ENCODE results near the gene SURF4. TPM values are rescaled to one million over a fixed set of nuclear protein-coding genes. Genes with fewer than 3 reads are reported as not detected.

SURF4 gene
- total and polyA plus RNA-seq, 2 donors (not counting 1 experiment from before 2014, with no cell fraction given), result 34.7 to 43.8 TPM

DNA sequence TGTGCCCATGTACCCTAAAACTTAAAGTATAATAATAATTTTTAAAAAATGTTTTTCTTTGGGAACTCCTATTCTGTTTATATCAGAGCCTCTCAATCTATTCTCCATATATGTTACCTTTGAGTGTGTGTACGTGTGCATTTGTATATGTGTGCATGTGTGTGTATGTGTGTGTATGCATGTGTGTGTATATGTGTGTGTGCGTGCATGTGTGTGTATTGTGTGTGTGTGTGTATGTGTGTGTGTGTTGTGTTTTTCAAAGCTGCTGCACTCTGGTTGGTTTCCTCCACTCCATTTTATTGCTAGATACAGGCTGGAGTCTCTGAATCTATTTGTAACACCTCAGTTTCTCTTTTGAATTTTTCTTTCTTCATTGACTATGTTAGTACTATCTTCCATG is 59.9 kb downstream of the SURF4 start:
- Histone ChIP-seq H3K27me3 (replicated peaks in 1 of 4; ENCODE audit: control extremely low read depth in 1 of 4, control insufficient read depth in 3 of 4, insufficient read depth in 4 of 4, low read length in 3 of 4) (no peaks in the 10 kb centered on the region), H3K9ac (ENCODE audit: low read length) (no peak overlapping the region), H3K4me1 (ENCODE audit: control insufficient read depth in 2 of 2, insufficient read depth in 2 of 2, low read length in 2 of 2) (no peaks in the 10 kb centered on the region), H3K4me2 (replicated peaks; ENCODE audit: low read depth, low read length, poor library complexity, severe bottlenecking) (no peak overlapping the region), H3K36me3 (replicated peaks in 1 of 2; ENCODE audit: control extremely low read depth in 1 of 2, control insufficient read depth in 1 of 2, extremely low read depth in 1 of 2, insufficient read depth in 2 of 2, low read length in 1 of 2) (no peaks in the 10 kb centered on the region), H3K27ac (ENCODE audit: low read length in 2 of 2) (no peak overlapping the region), H3K79me2 (ENCODE audit: control insufficient read depth, insufficient read depth, low read length) (no peaks in the 10 kb centered on the region), H4K20me1 (ENCODE audit: control insufficient read depth, insufficient read depth, low read length, poor library complexity, severe bottlenecking) (no peaks in the 10 kb centered on the region), H3K9me3 (ENCODE audit: control extremely low read depth in 1 of 3, control insufficient read depth in 2 of 3, insufficient read depth in 1 of 3, low read length in 2 of 3) (no peaks in the 10 kb centered on the region), H3K4me3 (ENCODE audit: control extremely low read depth in 1 of 5, extremely low read depth in 1 of 5, insufficient read depth in 1 of 5, low read depth in 2 of 5, low read length in 4 of 5) (no peak overlapping the region), H2AFZ (ENCODE audit: insufficient read depth, low read depth, low read length, poor library complexity, severe bottlenecking) (no peak overlapping the region)
- ChIA-PET CTCF (no interaction called here), POLR2A (no interaction called here)
- DNase-seq (no peak), ATAC-seq (ENCODE audit: low read depth) (no peak)
- TF ChIP-seq, protein P1, sequence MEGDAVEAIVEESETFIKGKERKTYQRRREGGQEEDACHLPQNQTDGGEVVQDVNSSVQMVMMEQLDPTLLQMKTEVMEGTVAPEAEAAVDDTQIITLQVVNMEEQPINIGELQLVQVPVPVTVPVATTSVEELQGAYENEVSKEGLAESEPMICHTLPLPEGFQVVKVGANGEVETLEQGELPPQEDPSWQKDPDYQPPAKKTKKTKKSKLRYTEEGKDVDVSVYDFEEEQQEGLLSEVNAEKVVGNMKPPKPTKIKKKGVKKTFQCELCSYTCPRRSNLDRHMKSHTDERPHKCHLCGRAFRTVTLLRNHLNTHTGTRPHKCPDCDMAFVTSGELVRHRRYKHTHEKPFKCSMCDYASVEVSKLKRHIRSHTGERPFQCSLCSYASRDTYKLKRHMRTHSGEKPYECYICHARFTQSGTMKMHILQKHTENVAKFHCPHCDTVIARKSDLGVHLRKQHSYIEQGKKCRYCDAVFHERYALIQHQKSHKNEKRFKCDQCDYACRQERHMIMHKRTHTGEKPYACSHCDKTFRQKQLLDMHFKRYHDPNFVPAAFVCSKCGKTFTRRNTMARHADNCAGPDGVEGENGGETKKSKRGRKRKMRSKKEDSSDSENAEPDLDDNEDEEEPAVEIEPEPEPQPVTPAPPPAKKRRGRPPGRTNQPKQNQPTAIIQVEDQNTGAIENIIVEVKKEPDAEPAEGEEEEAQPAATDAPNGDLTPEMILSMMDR (IDR thresholded peaks at IDR 0.05), result no peak
- TF ChIP-seq EZH2 (IDR thresholded peaks at IDR 0.05; ENCODE audit: borderline replicate concordance, insufficient read depth, low read depth, low read length, poor library complexity, severe bottlenecking), result no peak
- H3K27me3 Mint-ChIP-seq, result peaks cover 3% of the 10 kb centered on the region
- no peak overlapping the region for H3K27ac Mint-ChIP-seq
- no peaks in the 10 kb centered on the region for H3K9me3 Mint-ChIP-seq (ENCODE audit: insufficient read depth)
- 100% methylated on average over 1 of the region's 2 CpGs for WGBS (ENCODE audit: insufficient coverage)
- no peak overlapping the region for H3K4me3 Mint-ChIP-seq
- intact Hi-C loops (cut with micrococcal nuclease), result no loop called here
- no peaks in the 10 kb centered on the region for H3K4me1 Mint-ChIP-seq

Small RNA genes lying within 50 kb of the gene (small RNA-seq; reads per million reads assigned to genes)
- gene RF00019 (ENCODE audit: insufficient read length, low read depth, low replicate concordance), result not detected
- gene SNORD24 (ENCODE audit: insufficient read length, low read depth, low replicate concordance), result not detected
- gene SNORD36A (ENCODE audit: insufficient read length, low read depth, low replicate concordance), result not detected
- gene SNORD36B (ENCODE audit: insufficient read length, low read depth, low replicate concordance), result not detected
- not detected for gene SNORD36C (ENCODE audit: insufficient read length, low read depth, low replicate concordance)

Other genes with a start within 250 kb of the SURF4 start
- 52.7 and 57.9 TPM in 2 replicates for gene GBGT1, start 212.1 kb downstream of the SURF4 start, total RNA-seq
- gene GBGT1, start 212.1 kb downstream of the SURF4 start, polyA plus RNA-seq, result 15.2 and 19.6 TPM in 2 replicates
- gene OBP2B, start 166.8 kb downstream of the SURF4 start, total RNA-seq, result not detected in 2 replicates
- not detected in 2 replicates for gene OBP2B, start 166.8 kb downstream of the SURF4 start, polyA plus RNA-seq
- not detected in 2 replicates for gene ABO, start 100.9 kb downstream of the SURF4 start, total RNA-seq
- gene ABO, start 100.9 kb downstream of the SURF4 start, polyA plus RNA-seq, result not detected in 2 replicates
- 24.8 and 25.9 TPM in 2 replicates for gene SURF6, start 39.9 kb downstream of the SURF4 start, total RNA-seq
- gene SURF6, start 39.9 kb downstream of the SURF4 start, polyA plus RNA-seq, result 14.7 and 24.4 TPM in 2 replicates
- 50.4 and 56.9 TPM in 2 replicates for gene MED22, start 27.9 kb downstream of the SURF4 start, total RNA-seq
- 33.9 and 44.9 TPM in 2 replicates for gene MED22, start 27.9 kb downstream of the SURF4 start, polyA plus RNA-seq
- gene RPL7A, start 27.8 kb downstream of the SURF4 start, total RNA-seq, result 2,342 and 2,407 TPM in 2 replicates
- gene RPL7A, start 27.8 kb downstream of the SURF4 start, polyA plus RNA-seq, result 3,489 and 3,937 TPM in 2 replicates
- 44.1 and 56.2 TPM in 2 replicates for gene SURF1, start 19.6 kb downstream of the SURF4 start, total RNA-seq
- gene SURF1, start 19.6 kb downstream of the SURF4 start, polyA plus RNA-seq, result 46.7 and 54.5 TPM in 2 replicates
- gene SURF2, start 19.5 kb downstream of the SURF4 start, total RNA-seq, result 16.9 and 17.1 TPM in 2 replicates
- 14.0 and 17.3 TPM in 2 replicates for gene SURF2, start 19.5 kb downstream of the SURF4 start, polyA plus RNA-seq
- gene STKLD1, start 306 bp upstream of the SURF4 start, total RNA-seq, result 1.1 and 2.7 TPM in 2 replicates
- gene STKLD1, start 306 bp upstream of the SURF4 start, polyA plus RNA-seq, result 0.18 and 0.79 TPM in 2 replicates
- gene REXO4, start 42.0 kb upstream of the SURF4 start, total RNA-seq, result 37.1 and 39.9 TPM in 2 replicates
- gene REXO4, start 42.0 kb upstream of the SURF4 start, polyA plus RNA-seq, result 22.2 and 25.0 TPM in 2 replicates
- gene ADAMTS13, start 46.3 kb upstream of the SURF4 start, total RNA-seq, result 2.5 and 3.3 TPM in 2 replicates
- gene ADAMTS13, start 46.3 kb upstream of the SURF4 start, polyA plus RNA-seq, result 4.9 and 5.7 TPM in 2 replicates
- 31.1 and 37.1 TPM in 2 replicates for gene CACFD1, start 83.9 kb upstream of the SURF4 start, total RNA-seq
- 19.6 and 27.4 TPM in 2 replicates for gene CACFD1, start 83.9 kb upstream of the SURF4 start, polyA plus RNA-seq
- 47.0 and 51.8 TPM in 2 replicates for gene SLC2A6, start 103.0 kb upstream of the SURF4 start, total RNA-seq
- 85.2 and 108 TPM in 2 replicates for gene SLC2A6, start 103.0 kb upstream of the SURF4 start, polyA plus RNA-seq
- gene MYMK, start 148.9 kb upstream of the SURF4 start, total RNA-seq, result not detected in 2 replicates
- not detected in 2 replicates for gene MYMK, start 148.9 kb upstream of the SURF4 start, polyA plus RNA-seq
- not detected in 2 replicates for gene ADAMTSL2, start 158.6 kb upstream of the SURF4 start, total RNA-seq
- 0.03 TPM in 1 of 2 replicates, not detected in the other for gene ADAMTSL2, start 158.6 kb upstream of the SURF4 start, polyA plus RNA-seq
- gene FAM163B, start 233.3 kb upstream of the SURF4 start, total RNA-seq, result not detected in 2 replicates
- not detected in 2 replicates for gene FAM163B, start 233.3 kb upstream of the SURF4 start, polyA plus RNA-seq